DOHH2 (cell line): Measurements from ENCODE around the gene ZNF398.

Experiments
- CTCF ChIP-seq: fragments of 200-600 bp; sonication (generic); IDR thresholded peaks from one replicate; pipeline ENCODE4 v1.5.1; 2014; ENCODE audit warnings: antibody characterized with exemption, mild to moderate bottlenecking, low read depth, low read length; ENCODE audit not compliant: poor library complexity, severe bottlenecking
- EZH2phosphoT487 ChIP-seq: fragments of 200-600 bp; sonication (generic); IDR thresholded peaks from 2 replicates; pipeline ENCODE4 v1.6.1; 2017; ENCODE audit warnings: borderline replicate concordance, mild to moderate bottlenecking, antibody characterized with exemption, low read length, moderate library complexity, mixed read lengths

GRCh38 chr7:149099058-149099457 is 48.2 kb upstream of the ZNF398 start:
- TF ChIP-seq CTCF: no peak
- TF ChIP-seq EZH2phosphoT487: no peak
